ENCODE data around the gene KIAA0319L. TPM values are rescaled to one million over a fixed set of nuclear protein-coding genes. Genes with fewer than 3 reads are reported as not detected.

Gene KIAA0319L
- total and polyA plus RNA-seq, 2 experiments from 2014 or later = 27.2 to 75.1 TPM

GRCh38 chr1:35558374-35559316, 1.4 kb upstream of the KIAA0319L start:
- Histone ChIP-seq H3K27me3 (ENCODE audit: insufficient read depth) (no peaks in the 10 kb centered on the region), H3K27ac (ENCODE audit: low read depth) (peak overlapping the region; percentile 64), H3K4me3 (peak overlapping the region; percentile 91), H3K36me3 (ENCODE audit: insufficient read depth) (no peaks in the 10 kb centered on the region; the same call in 1 of the 2 replicates), H3K4me2 (peak overlapping the region; percentile 88), H3K4me1 (ENCODE audit: insufficient read depth) (peaks cover 28% of the 10 kb centered on the region), H3F3A (replicated peaks; ENCODE audit: low read depth) (peaks cover 13% of the 10 kb centered on the region), H2AFZ (no peak overlapping the region), H4K20me1 (replicated peaks; ENCODE audit: insufficient read depth) (peaks cover 8% of the 10 kb centered on the region; the same call in 1 of the 2 replicates), H3K9me2 (ENCODE audit: insufficient read depth) (no peaks in the 10 kb centered on the region), H3K79me2 (replicated peaks; ENCODE audit: insufficient read depth) (peaks cover 24% of the 10 kb centered on the region)
- H3K9me3 Mint-ChIP-seq = peaks cover 3% of the 10 kb centered on the region; the same call in 2 of the 3 replicates
- peaks cover 36% of the 10 kb centered on the region for H3K36me3 Mint-ChIP-seq (ENCODE audit: low read depth)
- ATAC-seq (peak; percentile 12), DNase-seq (ENCODE audit: low spot score) (peak; percentile 64)
- peaks cover 39% of the 10 kb centered on the region for H3K4me1 Mint-ChIP-seq
- H3K27me3 Mint-ChIP-seq (ENCODE audit: insufficient read depth, low read depth, poor library complexity) = peaks cover 19% of the 10 kb centered on the region
- TF ChIP-seq CTCF (conservative IDR thresholded peaks at IDR 0.05; ENCODE audit: low read depth in 2 of 2) (0 out of 4 replicates have a peak, but pooled peaks of 1 of the 2 experiments have one; percentile 3), ZNF114 (CRISPR knock-in tag; IDR thresholded peaks at IDR 0.05) (no peak)
- peak overlapping the region; percentile 98 for H3K4me3 Mint-ChIP-seq
- peak overlapping the region; percentile 96 for H3K27ac Mint-ChIP-seq

GRCh38 chr1:35557611-35558373, 589 bp upstream of the KIAA0319L start, which contains the start of gene NCDN:
TSS of gene NCDN (plus strand) at chr1:35557799. CDS start at chr1:35558191, 392 bp downstream.
- peak within 1 kb of the TSS; percentile 93 for H3K27ac ChIP-seq (ENCODE audit: low read depth)
- peak within 1 kb of the TSS; percentile 88 for H3K4me2 ChIP-seq
- TF ChIP-seq STAT1 (IDR thresholded peaks at IDR 0.05; ENCODE audit: unreplicated experiment) = no peak
- peak; percentile 23 for TF ChIP-seq POLR2AphosphoS5 (IDR thresholded peaks at IDR 0.05; ENCODE audit: low read depth)
- TF ChIP-seq ETS1 (IDR thresholded peaks at IDR 0.05) = peak; percentile 94
- TF ChIP-seq CREB1 (CRISPR knock-in tag; IDR thresholded peaks at IDR 0.05; ENCODE audit: low read depth) = peak; percentile 74
- H3K27ac Mint-ChIP-seq = peak within 1 kb of the TSS; percentile 96
- H3K4me3 Mint-ChIP-seq = peak within 1 kb of the TSS; percentile 98
- H3K4me1 Mint-ChIP-seq = peaks cover 45% of the 10 kb centered on the region
- peaks cover 4% of the 10 kb centered on the region; the same call in 1 of the 2 replicates for H4K20me1 ChIP-seq (replicated peaks; ENCODE audit: insufficient read depth)
- H3K9me2 ChIP-seq (ENCODE audit: insufficient read depth) = no peaks in the 10 kb centered on the region
- peak; percentile 98 for DNase-seq (ENCODE audit: low spot score)
- peak within 1 kb of the TSS; percentile 91 for H3K4me3 ChIP-seq
- H3K27me3 Mint-ChIP-seq (ENCODE audit: insufficient read depth, low read depth, poor library complexity) = peaks cover 19% of the 10 kb centered on the region
- H3K27me3 ChIP-seq (ENCODE audit: insufficient read depth) = no peaks in the 10 kb centered on the region
- peak; percentile 81 for ATAC-seq
- peaks cover 13% of the 10 kb centered on the region for H3F3A ChIP-seq (replicated peaks; ENCODE audit: low read depth)
- no peak within 1 kb of the TSS; the same call in 1 of the 2 replicates for H2AFZ ChIP-seq
- H3K4me1 ChIP-seq (ENCODE audit: insufficient read depth) = peaks cover 34% of the 10 kb centered on the region
- peaks cover 3% of the 10 kb centered on the region; the same call in 2 of the 3 replicates for H3K9me3 Mint-ChIP-seq
- H3K79me2 ChIP-seq (replicated peaks; ENCODE audit: insufficient read depth) = peaks cover 33% of the 10 kb centered on the region
- peaks cover 39% of the 10 kb centered on the region for H3K36me3 Mint-ChIP-seq (ENCODE audit: low read depth)
- no peaks in the 10 kb centered on the region; the same call in 1 of the 2 replicates for H3K36me3 ChIP-seq (ENCODE audit: insufficient read depth)

All from GM23338 (cell line).